HCT116 (cell line): ENCODE results near the gene MGST3. TPM values are rescaled to one million over a fixed set of nuclear protein-coding genes. Genes with fewer than 3 reads are reported as not detected.

Experiments used
- ATAC-seq: fragments of 200-7000 bp; cut with Tn5 transposase; 2 replicates; pipeline ENCODE4 v1.9.1; 2020; ENCODE audit warnings: mild to moderate bottlenecking, moderate library complexity
- BruUV-seq: library from RNA; stranded (reverse); fragments of 400-500 nt; replicated peaks from 2 replicates; lab custom pipeline; 2021; lab: Mats Ljungman, UMichigan
- CTCF ChIA-PET: fragments of 300-600 bp; sonication (Branson Sonifier 250); formaldehyde crosslinking; loops from one replicate; lab custom pipeline; 2021; ENCODE audit warnings: antibody characterized with exemption; lab: Charles Lee
- POLR2A ChIA-PET: fragments of 300-600, 350-600 bp; sonication (Branson Sonifier 250); formaldehyde crosslinking; loops from one replicate; lab custom pipeline; 2021; ENCODE audit warnings: antibody characterized with exemption; lab: Charles Lee
- RAD21 ChIA-PET, 2 experiments: fragments of 300-600 bp; sonication (Branson Sonifier 250); formaldehyde crosslinking; loops; one replicate each; lab custom pipeline; 2023; ENCODE audit warnings: low total read pairs in 2 of 2; ENCODE audit not compliant: uncharacterized antibody in 2 of 2, unreplicated experiment in 2 of 2, low non-redundant PET in 1 of 2; lab: Charles Lee
- DNase-seq: peaks from one replicate; pipeline ENCODE4 v3.0.0-alpha.2; 2010; ENCODE audit warnings: low read depth, low spot score
- H2AFZ ChIP-seq: fragments of 200-600 bp; shearing (Covaris generic), sonication (generic); 2 replicates; pipeline ENCODE4 v1.6.1; 2017; ENCODE audit warnings: low read depth, mixed run types, mixed read lengths, antibody characterized with exemption, low read length; ENCODE audit not compliant: poor library complexity, severe bottlenecking
- H3K27ac ChIP-seq: 2 replicates; pipeline ENCODE4 v1.5.1; 2012; ENCODE audit warnings: low read depth, low read length
- H3K27me3 ChIP-seq: fragments of 200-600 bp; sonication (generic); 2 replicates; pipeline ENCODE4 v1.6.1; 2016; ENCODE audit warnings: mixed run types, low read length, mixed read lengths; ENCODE audit not compliant: insufficient read depth
- H3K36me3 ChIP-seq, 2 experiments: fragments of 200-500 bp in 1 of 2; fragments of 200-600 bp in 1 of 2; sonication (Bioruptor generic) in 1 of 2; sonication (generic) in 1 of 2; 2 replicates each; pipeline versions ENCODE4 v1.5.1 to v1.6.1; 2014 to 2016; ENCODE audit warnings: low read length in 2 of 2, inconsistent platforms in 1 of 2, mixed read lengths in 1 of 2, mixed run types in 1 of 2; ENCODE audit not compliant: insufficient read depth in 2 of 2, control insufficient read depth in 1 of 2
- H3K4me1 ChIP-seq, 2 experiments: fragments of 200-600 bp in 1 of 2; sonication (generic) in 1 of 2; 2 replicates each; pipeline versions ENCODE4 v1.5.1 to v1.6.1; 2012 to 2017; ENCODE audit warnings: low read length in 2 of 2, inconsistent platforms in 1 of 2, mild to moderate bottlenecking in 1 of 2, mixed read lengths in 1 of 2, mixed run types in 1 of 2, moderate library complexity in 1 of 2; ENCODE audit not compliant: insufficient read depth in 2 of 2, control insufficient read depth in 1 of 2
- H3K4me2 ChIP-seq: fragments of 200-600 bp; sonication (generic); 2 replicates; pipeline ENCODE4 v1.6.1; 2017; ENCODE audit warnings: mixed run types, low read length, mixed read lengths
- H3K4me3 ChIP-seq, 2 experiments: fragments of 200-600 bp in 1 of 2; sonication (generic) in 1 of 2; replicated peaks in 1 of 2; 2 replicates each; pipeline ENCODE4 v1.5.1; 2011 to 2016; ENCODE audit warnings: low read length in 2 of 2, control low read depth in 1 of 2, low read depth in 1 of 2, mild to moderate bottlenecking in 1 of 2, mixed read lengths in 1 of 2, mixed run types in 1 of 2
- H3K79me2 ChIP-seq: fragments of 200-600 bp; sonication (generic); 2 replicates; pipeline ENCODE4 v1.6.1; 2017; ENCODE audit warnings: mild to moderate bottlenecking, mixed run types, low read length, moderate library complexity, mixed read lengths; ENCODE audit not compliant: insufficient read depth
- H3K9ac ChIP-seq: fragments of 200-600 bp; sonication (generic); 2 replicates; pipeline ENCODE4 v1.6.1; 2016; ENCODE audit warnings: low read length, mixed read lengths
- H3K9me2 ChIP-seq: fragments of 200-600 bp; sonication (generic), shearing (Covaris generic); 2 replicates; pipeline ENCODE4 v1.6.1; 2017; ENCODE audit warnings: mixed run types, mild to moderate bottlenecking, moderate library complexity; ENCODE audit not compliant: insufficient read depth
- H3K9me3 ChIP-seq, 2 experiments: fragments of 200-500 bp in 1 of 2; fragments of 200-600 bp in 1 of 2; sonication (Bioruptor generic) in 1 of 2; sonication (generic) in 1 of 2; 2 replicates each; pipeline ENCODE4 v1.6.1; 2014 to 2017; ENCODE audit warnings: low read length in 2 of 2, mixed read lengths in 2 of 2, inconsistent platforms in 1 of 2, low read depth in 1 of 2, mild to moderate bottlenecking in 1 of 2, mixed run types in 1 of 2, moderate library complexity in 1 of 2; ENCODE audit not compliant: control insufficient read depth in 1 of 2, insufficient read depth in 1 of 2
- H4K20me1 ChIP-seq: fragments of 200-600 bp; sonication (generic), shearing (Covaris generic); 2 replicates; pipeline ENCODE4 v1.6.1; 2017; ENCODE audit warnings: mixed run types, mild to moderate bottlenecking, moderate library complexity; ENCODE audit not compliant: insufficient read depth
- ATF3 ChIP-seq: IDR thresholded peaks from 2 replicates; pipeline ENCODE4 v1.6.1; 2012
- CBX3 ChIP-seq: IDR thresholded peaks from 2 replicates; pipeline ENCODE4 v1.6.1; 2012; ENCODE audit warnings: low read depth
- CEBPB ChIP-seq: IDR thresholded peaks from 2 replicates; pipeline ENCODE4 v1.6.1; 2012; ENCODE audit warnings: low read depth
- CTCF ChIP-seq, 3 experiments: fragments of 200-600 bp in 1 of 3; sonication (generic) in 1 of 3; IDR thresholded peaks in 2 of 3; conservative IDR thresholded peaks in 1 of 3; 2 replicates each; pipeline ENCODE4 v1.5.1; 2012 to 2017; ENCODE audit warnings: low read depth in 2 of 3, low read length in 2 of 3, antibody characterized with exemption in 1 of 3, borderline replicate concordance in 1 of 3, control low read depth in 1 of 3, mild to moderate bottlenecking in 1 of 3, mixed read lengths in 1 of 3, mixed run types in 1 of 3, moderate library complexity in 1 of 3; ENCODE audit not compliant: insufficient read depth in 1 of 3
- ELF1 ChIP-seq: IDR thresholded peaks from 2 replicates; pipeline ENCODE4 v1.6.1; 2012; ENCODE audit warnings: low read depth, borderline replicate concordance
- EZH2 ChIP-seq: fragments of 200-600 bp; sonication (generic); IDR thresholded peaks from 2 replicates; pipeline ENCODE4 v1.6.1; 2017; ENCODE audit warnings: antibody characterized with exemption, mixed run types
- FOSL1 ChIP-seq: IDR thresholded peaks from 2 replicates; pipeline ENCODE4 v1.6.1; 2012; ENCODE audit warnings: low read depth
- JUND ChIP-seq: IDR thresholded peaks from 2 replicates; pipeline ENCODE4 v1.6.1; 2012
- POLR2AphosphoS5 ChIP-seq: IDR thresholded peaks from 2 replicates; pipeline ENCODE4 v1.6.1; 2011; ENCODE audit warnings: mild to moderate bottlenecking, low read depth, low read length, moderate library complexity
- RAD21 ChIP-seq: IDR thresholded peaks from 2 replicates; pipeline ENCODE4 v1.6.1; 2012; ENCODE audit warnings: low read depth, mild to moderate bottlenecking
- REST ChIP-seq: IDR thresholded peaks from 2 replicates; pipeline ENCODE4 v1.6.1; 2012; ENCODE audit warnings: low read depth
- SIN3A ChIP-seq: IDR thresholded peaks from 2 replicates; pipeline ENCODE4 v1.6.1; 2012; ENCODE audit warnings: low read depth
- SP1 ChIP-seq: IDR thresholded peaks from 2 replicates; pipeline ENCODE4 v1.6.1; 2012; ENCODE audit warnings: low read depth
- SRF ChIP-seq: IDR thresholded peaks from 2 replicates; pipeline ENCODE4 v1.6.1; 2012; ENCODE audit warnings: low read depth
- TCF7L2 ChIP-seq: IDR thresholded peaks from 2 replicates; pipeline ENCODE4 v1.7.0; 2011; ENCODE audit warnings: borderline replicate concordance, inconsistent platforms; ENCODE audit not compliant: insufficient read depth, insufficient read length; ENCODE audit errors: extremely low read depth
- YY1 ChIP-seq: IDR thresholded peaks from 2 replicates; pipeline ENCODE4 v1.6.1; 2011; ENCODE audit warnings: low read length, low read depth, moderate library complexity, mild to moderate bottlenecking; ENCODE audit not compliant: insufficient replicate concordance; ENCODE audit errors: extremely low read depth
- ZBTB33 ChIP-seq: IDR thresholded peaks from 2 replicates; pipeline ENCODE4 v1.6.1; 2011; ENCODE audit warnings: mild to moderate bottlenecking, low read length, moderate library complexity; ENCODE audit not compliant: insufficient replicate concordance; ENCODE audit errors: extremely low read depth
- ZFX ChIP-seq: fragments of 450-650 bp; IDR thresholded peaks from 2 replicates; pipeline ENCODE4 v1.6.1; 2017
- ZNF274 ChIP-seq: fragments of 200-500 bp; sonication (Bioruptor generic); IDR thresholded peaks from 2 replicates; pipeline ENCODE4 v1.6.1; 2014; ENCODE audit warnings: mild to moderate bottlenecking, low read depth, low read length, inconsistent platforms
- intact Hi-C: fragments of 100-400 bp; cut with micrococcal nuclease; formaldehyde crosslinking; loops from 2 replicates; pipeline ENCODE4 v1.10.0; 2022
- total RNA-seq: library from RNA; stranded (reverse); gene quantifications from one replicate; pipeline ENCODE4 v1.2.1, GENCODE V29; 2021; ENCODE audit not compliant: unreplicated experiment

Gene MGST3
- total RNA-seq, 1 experiment from 2014 or later, result 93.7 TPM

GRCh38 chr1:165699577-165699976 is 68.5 kb downstream of the MGST3 start:
- BruUV-seq, result no TSS peak

More at GRCh38 chr1:165699577-165699976, 68.5 kb downstream of the MGST3 start:
- POLR2A ChIA-PET, result no interaction called here
- Histone ChIP-seq H3K9me3 (no peaks in the 10 kb centered on the region), H3K36me3 (no peaks in the 10 kb centered on the region), H3K4me3 (no peak overlapping the region), H3K9me2 (no peaks in the 10 kb centered on the region), H2AFZ (no peak overlapping the region), H3K27me3 (no peaks in the 10 kb centered on the region), H3K27ac (no peak overlapping the region), H3K9ac (no peak overlapping the region), H3K4me2 (peak overlapping the region; percentile 75), H3K4me1 (peaks cover 12 to 23% of the 10 kb centered on the region in 2 experiments), H4K20me1 (no peaks in the 10 kb centered on the region), H3K79me2 (peaks cover 28% of the 10 kb centered on the region)
- no peak for DNase-seq
- no peak for TF ChIP-seq ZBTB33
- no peak for TF ChIP-seq SIN3A
- no peak for TF ChIP-seq ZNF274
- no peak for TF ChIP-seq REST
- TF ChIP-seq EZH2, result no peak
- no peak for TF ChIP-seq ATF3
- TF ChIP-seq CTCF (IDR thresholded peaks at IDR 0.05 in 2 of 3, conservative IDR thresholded peaks at IDR 0.05 in 1 of 3; ENCODE audit: borderline replicate concordance in 1 of 3, insufficient read depth in 1 of 3, low read depth in 2 of 3, low read length in 2 of 3), result no peak
- no peak for TF ChIP-seq JUND
- no peak for TF ChIP-seq ELF1
- no peak for TF ChIP-seq CEBPB
- no peak for TF ChIP-seq YY1
- no peak for TF ChIP-seq ZFX
- no peak for TF ChIP-seq CBX3
- TF ChIP-seq FOSL1, result no peak
- no peak for TF ChIP-seq SRF
- no peak for TF ChIP-seq TCF7L2
- no peak for TF ChIP-seq POLR2AphosphoS5
- TF ChIP-seq SP1, result no peak
- TF ChIP-seq RAD21, result no peak
- intact Hi-C loops, result loop anchor here (5.0 kb wide), 2 partner anchors 67 to 97 kb away; partner anchors contain the start of gene MGST3
- RAD21 ChIA-PET, result no interaction called here
- no peak for ATAC-seq
- CTCF ChIA-PET, result no interaction called here
